LNCaP clone FGC (cell line): Measurements from ENCODE around the gene TRNAU1AP.
"Not testable (repeated sequence)": the region's sequence is repeated elsewhere in the genome, so short reads cannot be mapped to it uniquely, and the experiment has no call there.

ENCODE experiments used
- DNase-seq: peaks from one replicate; pipeline ENCODE4 v3.0.0-alpha.2; 2011; ENCODE audit warnings: low read depth
- H3K4me3 ChIP-seq: 2 replicates; pipeline ENCODE4 v1.5.1; 2011; ENCODE audit warnings: mild to moderate bottlenecking, low read depth, low read length, control low read depth
- CTCF ChIP-seq: IDR thresholded peaks from 2 replicates; pipeline ENCODE4 v1.5.1; 2012; ENCODE audit warnings: mild to moderate bottlenecking; ENCODE audit not compliant: control insufficient read depth, insufficient read depth; ENCODE audit errors: extremely low read depth

TRNAU1AP gene

GRCh38 chr1:28579401-28579800, 26.5 kb downstream of the TRNAU1AP start:
- H3K4me3 ChIP-seq: no peak overlapping the region
- DNase-seq: no peak
- TF ChIP-seq CTCF: no peak

GRCh38 chr1:28580722-28581530, 28.0 kb downstream of the TRNAU1AP start:
- TF ChIP-seq CTCF: peak; percentile 50
- peak overlapping the region; percentile 94 for H3K4me3 ChIP-seq
- peak; percentile 28 for DNase-seq

- TF ChIP-seq CTCF: no peak
- peak overlapping the region; percentile 94 for H3K4me3 ChIP-seq
- peak; percentile 86 for DNase-seq
Observed at GRCh38 chr1:28581531-28582247, 28.8 kb downstream of the TRNAU1AP start.

- TF ChIP-seq CTCF: no peak
- no peak for DNase-seq
- H3K4me3 ChIP-seq: peak overlapping the region; percentile 94
Observed at GRCh38 chr1:28582248-28582615, 29.3 kb downstream of the TRNAU1AP start.

- DNase-seq, H3K4me3 ChIP-seq: not testable (repeated sequence)
Observed at GRCh38 chr1:28586585-28587391, 33.9 kb downstream of the TRNAU1AP start.

GRCh38 chr1:28591708-28592320, 38.9 kb downstream of the TRNAU1AP start, which contains the start of gene RAB42:
Gene RAB42 (plus strand): TSS chr1:28592265. CDS start chr1:28592512, 247 bp downstream.
- no peak for TF ChIP-seq CTCF
- DNase-seq: no peak
- H3K4me3 ChIP-seq: no peak within 1 kb of the TSS
